IMR-90 (cell line): ENCODE data around the gene HEY2.

ENCODE experiments used
- BHLHE40 ChIP-seq: fragments of 150-350 bp; IDR thresholded peaks from 2 replicates; pipeline ENCODE4 v1.6.1; 2016; ENCODE audit warnings: mild to moderate bottlenecking, low read depth, low read length
- CHD1 ChIP-seq: IDR thresholded peaks from 2 replicates; pipeline ENCODE4 v1.6.1; 2012; ENCODE audit warnings: low read depth, low read length, improper control_type of control experiment
- NFE2L2 ChIP-seq: fragments of 150-350 bp; IDR thresholded peaks from 2 replicates; pipeline ENCODE4 v1.6.1; 2016; ENCODE audit warnings: low read depth, mild to moderate bottlenecking, low read length
- POLR2A ChIP-seq: IDR thresholded peaks from 2 replicates; pipeline ENCODE4 v1.6.1; 2012; ENCODE audit warnings: mild to moderate bottlenecking, low read depth, low read length
- RAD21 ChIP-seq: IDR thresholded peaks from 2 replicates; pipeline ENCODE4 v1.6.1; 2012; ENCODE audit warnings: low read length, improper control_type of control experiment
- SMC3 ChIP-seq: fragments of 150-350 bp; IDR thresholded peaks from 2 replicates; pipeline ENCODE4 v1.6.1; 2016; ENCODE audit warnings: low read depth, mild to moderate bottlenecking, antibody characterized with exemption, low read length, moderate library complexity
- TF ChIP-seq, protein P1 (sequence below): conservative IDR thresholded peaks from 2 replicates; pipeline ENCODE4 v1.5.1; 2012; ENCODE audit warnings: mild to moderate bottlenecking, low read depth, low read length, improper control_type of control experiment
- TF ChIP-seq, protein P2 (sequence below): fragments of 150-350 bp; IDR thresholded peaks from 2 replicates; pipeline ENCODE4 v1.6.1; 2017; ENCODE audit warnings: mild to moderate bottlenecking, antibody characterized with exemption, low read length, low read depth

DNA sequence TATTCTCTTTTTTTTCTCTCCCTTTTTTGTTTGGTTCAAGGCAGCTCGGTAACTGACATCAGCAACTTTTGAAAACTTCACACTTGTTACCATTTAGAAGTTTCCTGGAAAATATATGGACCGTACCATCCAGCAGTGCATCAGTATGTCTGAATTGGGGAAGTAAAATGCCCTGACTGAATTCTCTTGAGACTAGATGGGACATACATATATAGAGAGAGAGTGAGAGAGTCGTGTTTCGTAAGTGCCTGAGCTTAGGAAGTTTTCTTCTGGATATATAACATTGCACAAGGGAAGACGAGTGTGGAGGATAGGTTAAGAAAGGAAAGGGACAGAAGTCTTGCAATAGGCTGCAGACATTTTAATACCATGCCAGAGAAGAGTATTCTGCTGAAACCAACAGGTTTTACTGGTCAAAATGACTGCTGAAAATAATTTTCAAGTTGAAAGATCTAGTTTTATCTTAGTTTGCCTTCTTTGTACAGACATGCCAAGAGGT, 10.6 kb downstream of the HEY2 start:
- TF ChIP-seq NFE2L2, result no peak
- TF ChIP-seq, protein P1, sequence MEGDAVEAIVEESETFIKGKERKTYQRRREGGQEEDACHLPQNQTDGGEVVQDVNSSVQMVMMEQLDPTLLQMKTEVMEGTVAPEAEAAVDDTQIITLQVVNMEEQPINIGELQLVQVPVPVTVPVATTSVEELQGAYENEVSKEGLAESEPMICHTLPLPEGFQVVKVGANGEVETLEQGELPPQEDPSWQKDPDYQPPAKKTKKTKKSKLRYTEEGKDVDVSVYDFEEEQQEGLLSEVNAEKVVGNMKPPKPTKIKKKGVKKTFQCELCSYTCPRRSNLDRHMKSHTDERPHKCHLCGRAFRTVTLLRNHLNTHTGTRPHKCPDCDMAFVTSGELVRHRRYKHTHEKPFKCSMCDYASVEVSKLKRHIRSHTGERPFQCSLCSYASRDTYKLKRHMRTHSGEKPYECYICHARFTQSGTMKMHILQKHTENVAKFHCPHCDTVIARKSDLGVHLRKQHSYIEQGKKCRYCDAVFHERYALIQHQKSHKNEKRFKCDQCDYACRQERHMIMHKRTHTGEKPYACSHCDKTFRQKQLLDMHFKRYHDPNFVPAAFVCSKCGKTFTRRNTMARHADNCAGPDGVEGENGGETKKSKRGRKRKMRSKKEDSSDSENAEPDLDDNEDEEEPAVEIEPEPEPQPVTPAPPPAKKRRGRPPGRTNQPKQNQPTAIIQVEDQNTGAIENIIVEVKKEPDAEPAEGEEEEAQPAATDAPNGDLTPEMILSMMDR, result no peak
- TF ChIP-seq RAD21, result no peak
- TF ChIP-seq POLR2A, result no peak
- TF ChIP-seq BHLHE40, result no peak
- TF ChIP-seq, protein P2, sequence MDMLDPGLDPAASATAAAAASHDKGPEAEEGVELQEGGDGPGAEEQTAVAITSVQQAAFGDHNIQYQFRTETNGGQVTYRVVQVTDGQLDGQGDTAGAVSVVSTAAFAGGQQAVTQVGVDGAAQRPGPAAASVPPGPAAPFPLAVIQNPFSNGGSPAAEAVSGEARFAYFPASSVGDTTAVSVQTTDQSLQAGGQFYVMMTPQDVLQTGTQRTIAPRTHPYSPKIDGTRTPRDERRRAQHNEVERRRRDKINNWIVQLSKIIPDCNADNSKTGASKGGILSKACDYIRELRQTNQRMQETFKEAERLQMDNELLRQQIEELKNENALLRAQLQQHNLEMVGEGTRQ, result no peak
- no peak for TF ChIP-seq SMC3
- TF ChIP-seq CHD1, result no peak
